ENCODE results near the gene ZP3. TPM values are rescaled to one million over a fixed set of nuclear protein-coding genes. Genes with fewer than 3 reads are reported as not detected.
"Not testable (repeated sequence)": the region's sequence is repeated elsewhere in the genome, so short reads cannot be mapped to it uniquely, and the experiment has no call there.

ZP3 gene
- total RNA-seq, 1 donor from 2014 or later = 6.0 TPM

DNA sequence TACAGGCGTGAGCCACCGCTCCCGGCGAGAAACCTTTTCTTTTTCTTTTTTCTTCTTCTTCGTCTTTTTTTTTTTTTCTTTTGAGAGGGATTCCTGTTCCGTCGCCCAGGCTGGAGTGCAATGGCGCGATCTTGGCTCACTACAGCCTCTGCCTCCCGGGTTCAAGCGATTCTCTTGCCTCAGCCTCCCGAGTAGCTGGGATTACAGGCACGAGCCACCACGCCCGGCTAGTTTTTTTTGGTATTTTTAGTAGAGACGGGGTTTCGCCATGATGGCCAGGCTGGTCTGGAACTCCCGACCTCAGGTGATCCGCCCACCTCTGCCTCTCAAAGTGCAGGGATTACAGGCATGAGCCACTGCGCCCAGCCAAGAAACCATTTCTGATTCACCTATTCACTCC, 36.0 kb downstream of the ZP3 start:
- not testable (repeated sequence) for H3K4me3 ChIP-seq (ENCODE audit: low read depth, low read length); DNase-seq (ENCODE audit: low read depth); H3K27me3 ChIP-seq (ENCODE audit: control insufficient read depth, insufficient read depth, low read length); H3K36me3 ChIP-seq (ENCODE audit: control insufficient read depth, insufficient read depth, low read length)

DNA sequence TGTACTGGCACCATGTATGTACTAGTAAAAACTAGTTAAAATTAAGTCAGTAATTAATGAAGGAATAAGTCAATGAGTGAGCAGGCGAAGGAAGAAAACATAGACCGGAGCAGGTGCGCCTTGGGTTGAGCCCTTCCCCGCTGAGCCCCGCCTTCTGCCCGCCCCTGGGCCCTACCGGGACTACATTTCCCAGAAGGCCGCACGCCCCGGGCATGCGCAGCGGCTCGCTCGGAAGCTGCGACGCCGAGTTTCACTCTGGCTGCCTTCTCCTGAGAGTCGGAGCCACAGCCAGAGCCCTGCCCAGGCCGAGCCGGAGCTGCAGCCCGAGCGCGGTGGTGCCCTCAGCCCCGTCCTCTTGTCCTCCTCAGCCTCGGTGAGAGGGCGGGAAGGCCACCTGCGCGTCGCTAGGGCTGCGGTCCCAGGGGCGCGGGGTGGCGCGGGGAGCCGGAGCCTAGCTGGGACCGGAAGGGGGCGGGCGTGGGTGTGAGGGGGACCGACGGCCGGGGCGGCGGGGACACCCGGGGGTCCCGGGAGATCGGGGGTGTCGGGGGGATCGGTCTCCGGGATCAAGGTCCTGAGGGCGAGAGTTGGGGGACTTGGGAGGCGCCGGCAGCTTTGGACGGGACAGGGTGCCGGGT, 36.8 kb downstream of the ZP3 start, which contains the start of gene DTX2:
Gene DTX2 (plus strand): TSS at position 246 of the 638 bp plus-strand sequence. CDS start 18,801 bp downstream, outside the sequence.
- not testable (repeated sequence) for DNase-seq (ENCODE audit: low read depth); H3K36me3 ChIP-seq (ENCODE audit: control insufficient read depth, insufficient read depth, low read length)
- peak within 1 kb of the TSS; percentile 53 for H3K4me3 ChIP-seq (ENCODE audit: low read depth, low read length)

DNA sequence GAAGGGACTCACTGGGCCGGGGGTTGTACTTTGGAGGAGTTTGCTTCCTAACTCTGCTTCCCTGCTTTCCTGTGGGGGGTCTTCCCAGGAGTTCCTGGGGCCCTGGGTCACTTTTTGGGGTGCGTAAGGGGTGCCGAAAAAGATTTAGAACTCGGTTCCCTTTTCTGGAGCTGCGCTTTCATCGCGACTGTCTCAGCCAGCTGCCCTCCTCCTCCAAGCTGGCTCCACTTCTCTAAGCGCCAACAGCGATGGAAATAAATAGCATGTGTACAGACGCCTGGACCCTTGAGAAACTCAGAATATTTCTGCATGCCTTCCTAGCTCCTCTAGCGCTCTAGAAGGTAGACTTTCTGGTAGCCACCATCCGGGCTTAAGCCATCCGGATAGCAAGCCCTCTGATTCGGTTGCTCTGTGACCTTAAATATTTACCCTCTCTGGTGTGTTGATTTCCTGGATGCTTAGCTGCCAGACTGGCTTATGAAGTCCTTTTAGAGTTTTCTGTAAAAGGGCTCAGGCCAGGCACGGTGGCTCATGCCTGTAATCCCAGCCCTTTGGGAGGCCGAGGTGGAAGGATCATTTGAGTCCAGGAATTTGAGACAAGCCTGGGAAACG, 37.6 kb downstream of the ZP3 start:
- H3K4me3 ChIP-seq (ENCODE audit: low read depth, low read length); H3K36me3 ChIP-seq (ENCODE audit: control insufficient read depth, insufficient read depth, low read length); DNase-seq (ENCODE audit: low read depth); H3K27me3 ChIP-seq (ENCODE audit: control insufficient read depth, insufficient read depth, low read length): not testable (repeated sequence)

More for the DNA sequence above, 36.8 kb downstream of the ZP3 start, which contains the start of gene DTX2:
- H3K27me3 ChIP-seq (ENCODE audit: control insufficient read depth, insufficient read depth, low read length) = not testable (repeated sequence)

DNA sequence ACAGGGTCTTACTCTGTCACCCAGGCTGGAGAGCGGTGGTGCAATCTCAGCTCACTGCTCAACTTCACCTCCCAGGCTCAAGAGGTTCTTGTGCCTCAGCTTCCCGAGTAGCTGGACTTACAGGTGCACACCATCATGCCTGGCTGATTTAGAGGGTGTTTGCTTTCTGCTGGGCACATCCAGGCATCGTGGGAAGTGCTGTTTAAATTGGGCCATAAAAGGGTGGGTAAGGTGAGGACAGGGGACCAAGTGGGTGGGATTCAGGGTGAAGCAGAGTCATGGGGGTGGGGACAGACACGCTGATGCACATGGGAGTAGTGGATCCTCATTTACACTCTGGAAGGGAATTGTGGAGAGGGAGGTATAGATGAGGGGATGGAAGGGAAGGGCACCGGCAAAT, 40.2 kb downstream of the ZP3 start:
- not testable (repeated sequence) for H3K27me3 ChIP-seq (ENCODE audit: control insufficient read depth, insufficient read depth, low read length); H3K36me3 ChIP-seq (ENCODE audit: control insufficient read depth, insufficient read depth, low read length); H3K4me3 ChIP-seq (ENCODE audit: low read depth, low read length); DNase-seq (ENCODE audit: low read depth)

DNA sequence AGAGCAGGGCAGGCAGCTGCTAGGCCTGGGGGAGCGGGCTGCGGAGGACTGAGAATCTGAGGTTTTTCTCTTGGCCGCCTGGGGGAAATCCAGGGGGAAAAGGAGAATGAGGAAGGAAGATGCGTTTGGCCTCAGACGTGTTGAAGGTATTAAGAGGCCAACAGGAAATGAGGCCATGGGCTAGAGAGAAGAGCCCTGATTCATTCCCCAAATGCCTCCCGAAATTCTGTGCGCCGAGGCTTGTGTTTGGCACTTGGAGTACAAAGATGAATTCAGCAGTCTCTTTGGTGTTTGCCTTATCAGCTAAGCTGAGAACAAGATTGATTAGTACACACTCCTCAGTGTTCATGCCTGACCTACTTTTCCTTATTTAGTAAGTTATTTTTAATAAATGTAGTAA, 41.2 kb downstream of the ZP3 start:
- not testable (repeated sequence) for H3K36me3 ChIP-seq (ENCODE audit: control insufficient read depth, insufficient read depth, low read length); H3K27me3 ChIP-seq (ENCODE audit: control insufficient read depth, insufficient read depth, low read length); H3K4me3 ChIP-seq (ENCODE audit: low read depth, low read length); DNase-seq (ENCODE audit: low read depth)

DNA sequence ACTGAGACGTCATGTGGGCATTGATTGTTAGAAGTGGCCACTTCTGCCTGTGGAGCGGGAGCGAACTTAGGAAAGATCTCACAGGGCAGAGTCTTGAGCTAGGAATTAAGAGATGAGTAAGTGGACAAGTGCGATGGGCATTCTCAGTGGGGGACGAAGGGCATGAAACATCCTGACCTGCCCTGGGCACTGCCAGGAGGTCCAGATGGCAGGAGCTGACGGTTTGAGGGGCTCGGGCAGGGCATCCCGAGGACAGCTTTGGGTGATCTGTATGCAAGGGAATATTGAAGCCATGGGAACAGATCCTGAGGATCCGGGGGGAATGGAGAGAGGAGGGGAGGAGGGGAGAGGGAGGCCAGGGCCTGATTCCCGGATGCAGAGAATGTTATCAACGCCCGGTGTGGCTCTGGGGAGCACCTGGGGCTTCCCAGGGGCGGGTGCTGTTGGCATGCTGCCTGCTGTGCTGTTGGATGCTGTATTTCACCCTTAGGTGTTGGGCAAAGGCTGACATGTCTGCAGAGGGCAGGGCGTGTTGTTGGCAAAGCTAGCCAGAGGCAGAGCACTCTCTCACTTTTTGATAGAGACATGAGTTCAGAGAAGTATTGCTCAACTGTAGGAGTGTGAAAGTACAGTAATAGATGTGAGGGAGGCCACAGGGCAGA, 43.1 kb downstream of the ZP3 start:
- DNase-seq (ENCODE audit: low read depth); H3K36me3 ChIP-seq (ENCODE audit: control insufficient read depth, insufficient read depth, low read length); H3K27me3 ChIP-seq (ENCODE audit: control insufficient read depth, insufficient read depth, low read length); H3K4me3 ChIP-seq (ENCODE audit: low read depth, low read length): not testable (repeated sequence)

DNA sequence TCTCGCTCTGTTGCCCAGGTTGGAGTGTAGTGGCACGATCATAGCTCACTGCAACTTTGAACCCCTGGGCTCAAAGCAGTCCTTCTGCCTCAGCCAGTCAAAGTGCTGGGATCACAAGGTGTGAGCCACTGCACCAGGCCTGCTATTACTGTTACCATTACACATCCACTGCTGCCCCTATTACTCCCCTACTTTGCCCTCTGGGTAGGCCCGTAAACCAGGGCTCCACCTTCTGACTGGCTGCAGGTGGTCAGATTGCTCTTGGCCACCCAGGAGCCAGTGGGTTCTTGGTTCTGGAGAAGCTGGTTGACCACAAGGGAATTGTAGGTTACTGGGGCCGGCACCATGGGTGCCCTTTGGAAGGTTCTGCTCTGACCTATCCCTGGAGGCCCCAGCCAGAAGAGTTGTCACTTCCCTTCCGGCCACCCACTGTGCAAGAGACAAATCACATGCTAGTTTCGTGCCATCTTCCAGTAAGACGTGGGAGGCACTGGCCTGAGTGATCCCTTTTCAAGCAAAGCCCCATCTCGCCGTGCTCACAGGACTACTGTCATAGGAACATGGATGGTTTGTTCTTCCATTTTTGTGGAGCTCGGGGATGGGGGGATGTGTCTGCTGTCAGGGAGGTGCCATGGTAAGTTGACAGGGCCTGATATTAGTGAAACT, 46.9 kb downstream of the ZP3 start:
- not testable (repeated sequence) for H3K4me3 ChIP-seq (ENCODE audit: low read depth, low read length); H3K36me3 ChIP-seq (ENCODE audit: control insufficient read depth, insufficient read depth, low read length); DNase-seq (ENCODE audit: low read depth); H3K27me3 ChIP-seq (ENCODE audit: control insufficient read depth, insufficient read depth, low read length)

DNA sequence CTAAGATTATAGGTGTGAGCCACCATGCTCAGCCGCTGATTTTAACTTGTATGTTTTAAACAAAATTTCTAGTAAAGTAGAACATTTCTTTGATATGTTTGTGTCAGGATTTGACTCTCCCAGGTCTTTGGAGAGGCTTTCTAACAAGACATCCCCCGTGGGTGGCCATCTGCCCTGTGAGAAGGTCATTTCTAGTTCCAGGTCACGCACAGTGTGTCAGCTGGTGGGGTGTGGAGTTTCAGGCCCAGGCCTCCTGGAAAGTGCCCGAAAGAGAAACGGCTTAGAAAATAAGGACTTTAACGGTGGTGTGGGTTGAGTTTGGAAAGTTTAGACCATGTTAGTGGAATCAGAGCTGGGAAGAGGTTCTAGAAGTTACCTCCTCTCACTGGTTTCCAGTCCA, 48.3 kb downstream of the ZP3 start:
- H3K4me3 ChIP-seq (ENCODE audit: low read depth, low read length); H3K36me3 ChIP-seq (ENCODE audit: control insufficient read depth, insufficient read depth, low read length); H3K27me3 ChIP-seq (ENCODE audit: control insufficient read depth, insufficient read depth, low read length); DNase-seq (ENCODE audit: low read depth): not testable (repeated sequence)

DNA sequence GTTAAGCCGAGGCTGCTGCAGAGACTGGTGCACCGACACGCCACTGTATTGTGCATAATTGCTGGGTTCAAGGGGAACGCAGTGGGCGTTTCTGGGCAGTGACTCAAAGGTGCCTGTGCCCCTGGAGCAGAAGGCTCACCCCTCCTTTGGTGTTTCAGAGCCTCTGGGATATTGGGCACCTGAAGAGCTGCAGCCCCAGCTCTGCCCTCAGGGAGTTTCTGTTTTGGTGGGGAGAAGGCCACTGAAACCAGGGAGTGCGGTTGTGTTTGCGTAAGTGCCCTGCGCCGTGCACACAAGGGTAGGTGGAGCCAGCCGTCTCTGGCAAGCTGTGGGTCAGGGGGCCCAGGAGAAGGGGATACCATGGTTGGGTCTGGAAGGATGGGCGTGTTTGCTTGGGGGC, 51.5 kb downstream of the ZP3 start:
- H3K27me3 ChIP-seq (ENCODE audit: control insufficient read depth, insufficient read depth, low read length); H3K4me3 ChIP-seq (ENCODE audit: low read depth, low read length); H3K36me3 ChIP-seq (ENCODE audit: control insufficient read depth, insufficient read depth, low read length); DNase-seq (ENCODE audit: low read depth): not testable (repeated sequence)

DNA sequence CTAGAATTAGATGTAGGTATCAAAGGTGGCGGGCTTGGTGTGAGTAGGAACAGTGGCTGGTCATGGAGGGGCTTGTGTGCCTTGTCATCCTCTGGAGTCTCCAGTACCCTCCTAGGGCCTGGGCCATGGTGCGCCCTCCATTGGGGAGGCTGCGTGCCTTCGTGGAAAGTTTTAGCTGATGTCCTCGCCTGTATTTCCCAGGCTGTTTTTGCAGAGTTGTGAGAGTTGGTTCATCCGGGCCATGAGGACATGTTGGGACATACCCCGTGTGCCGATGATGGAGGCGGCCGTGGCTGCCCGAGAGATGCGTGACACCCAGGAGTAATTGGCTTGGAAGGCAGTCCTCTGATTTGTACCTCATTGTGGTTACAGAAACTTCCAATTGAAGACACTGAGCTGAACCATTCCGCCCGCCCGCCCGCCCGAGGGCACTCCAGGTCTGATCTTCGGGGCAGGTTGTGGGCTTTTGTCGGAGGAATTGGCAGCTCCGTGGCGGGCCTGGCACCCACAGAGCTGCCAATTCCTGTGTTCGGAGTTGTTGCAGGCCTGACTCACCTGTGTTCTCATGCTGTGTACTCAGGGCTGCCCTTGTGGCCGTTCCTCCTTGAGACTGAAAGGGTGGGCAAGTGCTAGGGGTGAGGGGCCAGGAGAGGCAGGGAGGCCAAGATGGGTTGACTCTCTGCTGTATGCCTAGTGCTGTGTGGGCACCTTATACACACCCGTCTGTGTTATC, 52.2 kb downstream of the ZP3 start:
- not testable (repeated sequence) for H3K36me3 ChIP-seq (ENCODE audit: control insufficient read depth, insufficient read depth, low read length); H3K4me3 ChIP-seq (ENCODE audit: low read depth, low read length); H3K27me3 ChIP-seq (ENCODE audit: control insufficient read depth, insufficient read depth, low read length); DNase-seq (ENCODE audit: low read depth)

DNA sequence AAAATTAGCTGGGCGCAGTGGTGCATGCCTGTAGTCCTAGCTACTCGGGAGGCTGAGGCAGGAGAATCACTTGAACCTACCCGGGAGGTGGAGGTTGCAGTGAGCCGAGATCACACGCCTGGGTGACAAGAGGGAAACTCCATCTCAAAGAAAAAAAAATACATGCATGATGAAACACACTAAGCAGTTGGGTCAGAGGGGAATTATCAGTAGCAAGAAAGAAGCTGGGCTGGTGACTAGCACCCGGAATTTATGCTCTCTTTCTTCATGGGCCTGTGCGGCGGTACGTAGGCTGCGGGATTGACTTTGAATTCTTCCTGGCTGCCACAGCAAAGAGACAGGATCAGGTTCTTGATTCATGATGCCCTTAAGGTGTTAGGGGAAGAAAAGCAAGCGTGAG, 54.9 kb downstream of the ZP3 start:
- H3K36me3 ChIP-seq (ENCODE audit: control insufficient read depth, insufficient read depth, low read length); DNase-seq (ENCODE audit: low read depth); H3K27me3 ChIP-seq (ENCODE audit: control insufficient read depth, insufficient read depth, low read length); H3K4me3 ChIP-seq (ENCODE audit: low read depth, low read length): not testable (repeated sequence)

DNA sequence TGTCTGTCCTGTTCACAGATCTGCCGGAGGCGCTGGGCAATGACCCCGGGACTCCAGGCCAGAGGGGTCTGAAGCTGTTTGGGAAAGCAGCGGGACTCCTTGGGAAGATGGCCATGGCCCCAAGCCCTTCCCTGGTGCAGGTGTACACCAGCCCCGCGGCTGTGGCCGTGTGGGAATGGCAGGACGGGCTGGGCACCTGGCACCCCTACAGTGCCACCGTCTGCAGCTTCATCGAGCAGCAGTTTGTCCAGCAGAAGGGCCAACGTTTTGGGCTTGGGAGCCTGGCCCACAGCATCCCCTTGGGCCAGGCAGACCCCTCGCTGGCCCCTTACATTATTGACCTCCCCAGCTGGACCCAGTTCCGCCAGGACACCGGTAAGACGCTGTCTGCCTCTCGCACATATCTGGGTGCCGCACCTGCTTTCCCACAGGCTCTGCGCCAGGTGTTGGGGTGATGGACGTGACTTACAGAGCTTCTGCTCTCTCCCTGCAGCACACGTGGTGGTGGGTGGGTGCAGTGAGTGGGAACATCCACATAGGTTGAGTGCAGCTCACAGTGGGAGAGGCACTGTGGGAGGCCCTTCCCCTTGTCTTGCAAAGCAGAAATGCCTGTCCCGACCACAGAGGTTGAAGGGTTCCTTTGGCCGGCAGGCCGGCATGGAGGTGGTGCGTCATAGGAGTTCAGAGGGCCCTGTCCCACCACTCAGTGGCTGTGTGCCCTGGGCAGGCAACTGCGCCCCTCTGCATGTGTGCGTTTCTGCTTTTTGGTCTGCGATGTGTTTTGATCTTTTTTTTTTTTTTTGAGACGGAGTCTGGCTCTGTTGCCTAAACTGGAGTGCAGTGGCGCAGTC, 55.9 kb downstream of the ZP3 start:
- H3K27me3 ChIP-seq (ENCODE audit: control insufficient read depth, insufficient read depth, low read length); H3K36me3 ChIP-seq (ENCODE audit: control insufficient read depth, insufficient read depth, low read length); DNase-seq (ENCODE audit: low read depth); H3K4me3 ChIP-seq (ENCODE audit: low read depth, low read length): not testable (repeated sequence)

DNA sequence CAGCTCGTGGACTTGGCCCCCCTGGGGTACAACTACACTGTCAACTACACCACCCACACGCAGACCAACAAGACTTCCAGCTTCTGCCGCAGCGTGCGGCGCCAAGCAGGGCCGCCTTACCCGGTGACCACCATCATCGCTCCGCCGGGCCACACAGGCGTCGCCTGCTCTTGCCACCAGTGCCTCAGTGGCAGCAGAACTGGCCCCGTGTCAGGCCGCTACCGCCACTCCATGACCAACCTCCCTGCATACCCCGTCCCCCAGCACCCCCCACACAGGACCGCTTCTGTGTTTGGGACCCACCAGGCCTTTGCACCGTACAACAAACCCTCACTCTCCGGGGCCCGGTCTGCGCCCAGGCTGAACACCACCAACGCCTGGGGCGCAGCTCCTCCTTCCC, 57.9 kb downstream of the ZP3 start:
- not testable (repeated sequence) for H3K27me3 ChIP-seq (ENCODE audit: control insufficient read depth, insufficient read depth, low read length); DNase-seq (ENCODE audit: low read depth); H3K4me3 ChIP-seq (ENCODE audit: low read depth, low read length); H3K36me3 ChIP-seq (ENCODE audit: control insufficient read depth, insufficient read depth, low read length)

DNA sequence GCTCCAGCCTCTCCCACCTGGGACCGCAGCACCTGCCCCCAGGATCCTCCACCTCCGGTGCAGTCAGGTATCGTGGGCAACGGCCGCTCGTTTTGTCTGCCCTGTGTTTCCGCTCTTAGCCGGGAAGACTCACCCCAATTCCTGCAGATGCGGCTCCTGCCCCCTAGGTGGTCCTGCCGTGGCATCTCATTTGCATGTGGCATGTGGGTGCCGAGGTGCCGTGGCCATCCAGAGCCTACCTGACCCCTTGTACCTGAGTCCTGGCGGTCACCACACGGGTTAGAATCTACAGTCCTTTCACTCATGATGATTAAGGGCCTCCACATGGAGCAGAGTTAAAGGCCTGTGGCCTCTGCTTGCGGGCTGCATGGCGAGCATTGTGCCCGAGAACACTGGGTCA, 58.3 kb downstream of the ZP3 start:
- not testable (repeated sequence) for H3K36me3 ChIP-seq (ENCODE audit: control insufficient read depth, insufficient read depth, low read length); DNase-seq (ENCODE audit: low read depth); H3K4me3 ChIP-seq (ENCODE audit: low read depth, low read length); H3K27me3 ChIP-seq (ENCODE audit: control insufficient read depth, insufficient read depth, low read length)
